NOMO-1 treated with dmso at 0.1 percent for 144 hours (cell line): Measurements from ENCODE around the gene SSX2IP.

ENCODE experiments used
- DNase-seq: peaks from one replicate; lab custom pipeline; 2025; ENCODE audit not compliant: unreplicated experiment; lab: John Stamatoyannopoulos, UW

Gene SSX2IP

GRCh38 chr1:84709131-84709530, 18.9 kb upstream of the SSX2IP start:
- no peak for DNase-seq

GRCh38 chr1:84708031-84708430, 17.8 kb upstream of the SSX2IP start:
- no peak for DNase-seq

GRCh38 chr1:84705513-84705912, 15.3 kb upstream of the SSX2IP start:
- DNase-seq: no peak

- DNase-seq: no peak
Measured at GRCh38 chr1:84704872-84705417, 14.7 kb upstream of the SSX2IP start.

GRCh38 chr1:84703431-84703830, 13.2 kb upstream of the SSX2IP start:
- DNase-seq: no peak

GRCh38 chr1:84702143-84702542, 11.9 kb upstream of the SSX2IP start:
- no peak for DNase-seq

- DNase-seq: no peak
Measured at GRCh38 chr1:84701376-84701775, 11.1 kb upstream of the SSX2IP start.

- peak; percentile 66 for DNase-seq
Measured at GRCh38 chr1:84700070-84700469, 9.8 kb upstream of the SSX2IP start.

- DNase-seq: no peak
Measured at GRCh38 chr1:84698151-84699110, 8.2 kb upstream of the SSX2IP start.

- no peak for DNase-seq
Measured at GRCh38 chr1:84693785-84694184, 3.5 kb upstream of the SSX2IP start.

GRCh38 chr1:84693005-84693404, 2.7 kb upstream of the SSX2IP start:
- no peak for DNase-seq

- no peak for DNase-seq
Measured at GRCh38 chr1:84692391-84692790, 2.1 kb upstream of the SSX2IP start.

- DNase-seq: no peak
Measured at GRCh38 chr1:84691122-84691783, 992 bp upstream of the SSX2IP start.

- no peak for DNase-seq
Measured at GRCh38 chr1:84689514-84690396, 506 bp downstream of the SSX2IP start.

- DNase-seq: no peak
Measured at GRCh38 chr1:84688463-84689061, 1.7 kb downstream of the SSX2IP start.

GRCh38 chr1:84687714-84688462, 2.4 kb downstream of the SSX2IP start:
- DNase-seq: no peak

GRCh38 chr1:84686223-84686622, 4.0 kb downstream of the SSX2IP start:
- no peak for DNase-seq

- DNase-seq: no peak
Measured at GRCh38 chr1:84683508-84683907, 6.8 kb downstream of the SSX2IP start.

GRCh38 chr1:84682047-84682446, 8.2 kb downstream of the SSX2IP start:
- DNase-seq: no peak
